ENCODE results near the gene RAVER1. TPM values are rescaled to one million over a fixed set of nuclear protein-coding genes. Genes with fewer than 3 reads are reported as not detected.
A peak's percentile ranks its signal among the peaks of the same experiment; 100 is the strongest.
"Not testable (repeated sequence)": the region's sequence is repeated elsewhere in the genome, so short reads cannot be mapped to it uniquely, and the experiment has no call there.

The RAVER1 gene
- polyA plus RNA-seq, 1 donor = 45.2 TPM

GRCh38 chr19:10366950-10367512 is 33.7 kb upstream of the RAVER1 start:
- peaks cover 63% of the 10 kb centered on the region for H3K36me3 ChIP-seq (ENCODE audit: control insufficient read depth, insufficient read depth, low read length)
- WGBS (ENCODE audit: insufficient coverage, low lambda C conversion rate) = no CpG with 5 or more reads among the region's 4 CpGs

GRCh38 chr19:10365518-10365917 is 32.2 kb upstream of the RAVER1 start:
- Histone ChIP-seq H3K27ac (ENCODE audit: low read length) (no peak overlapping the region), H3K36me3 (ENCODE audit: control insufficient read depth, insufficient read depth, low read length) (peaks cover 75% of the 10 kb centered on the region), H3K4me3 (ENCODE audit: low read length) (no peak overlapping the region), H3K27me3 (ENCODE audit: control insufficient read depth, insufficient read depth, low read length) (no peaks in the 10 kb centered on the region), H3K9me3 (ENCODE audit: control insufficient read depth, low read depth, low read length) (peaks cover 6% of the 10 kb centered on the region), H3K4me1 (ENCODE audit: control insufficient read depth, insufficient read depth, low read length) (no peaks in the 10 kb centered on the region)
- WGBS (ENCODE audit: insufficient coverage, low lambda C conversion rate) = no CpG with 5 or more reads among the region's 23 CpGs
- no peak for DNase-seq

More at GRCh38 chr19:10366950-10367512, 33.7 kb upstream of the RAVER1 start:
- not testable (repeated sequence) for H3K4me1 ChIP-seq (ENCODE audit: control insufficient read depth, insufficient read depth, low read length); H3K4me3 ChIP-seq (ENCODE audit: low read length); H3K9me3 ChIP-seq (ENCODE audit: control insufficient read depth, low read depth, low read length); H3K27me3 ChIP-seq (ENCODE audit: control insufficient read depth, insufficient read depth, low read length); DNase-seq; H3K27ac ChIP-seq (ENCODE audit: low read length)

- Histone ChIP-seq H3K4me3 (ENCODE audit: low read length) (no peak overlapping the region), H3K27ac (ENCODE audit: low read length) (no peak overlapping the region), H3K4me1 (ENCODE audit: control insufficient read depth, insufficient read depth, low read length) (no peaks in the 10 kb centered on the region), H3K36me3 (ENCODE audit: control insufficient read depth, insufficient read depth, low read length) (peaks cover 77% of the 10 kb centered on the region), H3K9me3 (ENCODE audit: control insufficient read depth, low read depth, low read length) (peaks cover 6% of the 10 kb centered on the region), H3K27me3 (ENCODE audit: control insufficient read depth, insufficient read depth, low read length) (no peaks in the 10 kb centered on the region)
- no CpG with 5 or more reads among the region's 19 CpGs for WGBS (ENCODE audit: insufficient coverage, low lambda C conversion rate)
- no peak for DNase-seq
Observed at GRCh38 chr19:10364644-10365043, 31.3 kb upstream of the RAVER1 start.

- Histone ChIP-seq H3K27me3 (ENCODE audit: control insufficient read depth, insufficient read depth, low read length) (no peaks in the 10 kb centered on the region), H3K4me1 (ENCODE audit: control insufficient read depth, insufficient read depth, low read length) (no peaks in the 10 kb centered on the region), H3K9me3 (ENCODE audit: control insufficient read depth, low read depth, low read length) (peaks cover 6% of the 10 kb centered on the region), H3K4me3 (ENCODE audit: low read length) (no peak overlapping the region), H3K36me3 (ENCODE audit: control insufficient read depth, insufficient read depth, low read length) (peaks cover 74% of the 10 kb centered on the region), H3K27ac (ENCODE audit: low read length) (no peak overlapping the region)
- no CpG with 5 or more reads among the region's 12 CpGs for whole genome bisulfite sequencing (ENCODE audit: insufficient coverage, low lambda C conversion rate)
- no peak for DNase-seq
Observed at GRCh38 chr19:10363789-10364281, 30.5 kb upstream of the RAVER1 start.

GRCh38 chr19:10362259-10362658 is 28.9 kb upstream of the RAVER1 start:
- WGBS (ENCODE audit: insufficient coverage, low lambda C conversion rate) = no CpG with 5 or more reads among the region's 18 CpGs
- no peaks in the 10 kb centered on the region for H3K9me3 ChIP-seq (ENCODE audit: control insufficient read depth, low read depth, low read length)

GRCh38 chr19:10361569-10362011 is 28.3 kb upstream of the RAVER1 start:
- DNase-seq = no peak
- H3K36me3 ChIP-seq (ENCODE audit: control insufficient read depth, insufficient read depth, low read length) = peaks cover 77% of the 10 kb centered on the region
- WGBS (ENCODE audit: insufficient coverage, low lambda C conversion rate) = no CpG with 5 or more reads among the region's 16 CpGs
- no peak overlapping the region for H3K27ac ChIP-seq (ENCODE audit: low read length)
- H3K4me1 ChIP-seq (ENCODE audit: control insufficient read depth, insufficient read depth, low read length) = no peaks in the 10 kb centered on the region
- H3K4me3 ChIP-seq (ENCODE audit: low read length) = no peak overlapping the region
- no peaks in the 10 kb centered on the region for H3K27me3 ChIP-seq (ENCODE audit: control insufficient read depth, insufficient read depth, low read length)
- no peaks in the 10 kb centered on the region for H3K9me3 ChIP-seq (ENCODE audit: control insufficient read depth, low read depth, low read length)

More at GRCh38 chr19:10362259-10362658, 28.9 kb upstream of the RAVER1 start:
- peak in 1 of 2 donors; percentile 0 for DNase-seq
- H3K4me1 ChIP-seq (ENCODE audit: control insufficient read depth, insufficient read depth, low read length) = no peaks in the 10 kb centered on the region
- no peak overlapping the region for H3K4me3 ChIP-seq (ENCODE audit: low read length)
- no peaks in the 10 kb centered on the region for H3K27me3 ChIP-seq (ENCODE audit: control insufficient read depth, insufficient read depth, low read length)
- no peak overlapping the region for H3K27ac ChIP-seq (ENCODE audit: low read length)
- peaks cover 76% of the 10 kb centered on the region for H3K36me3 ChIP-seq (ENCODE audit: control insufficient read depth, insufficient read depth, low read length)

GRCh38 chr19:10356431-10356830 is 23.1 kb upstream of the RAVER1 start:
- H3K27ac ChIP-seq (ENCODE audit: low read length) = no peak overlapping the region
- no peaks in the 10 kb centered on the region for H3K9me3 ChIP-seq (ENCODE audit: control insufficient read depth, low read depth, low read length)
- H3K4me1 ChIP-seq (ENCODE audit: control insufficient read depth, insufficient read depth, low read length) = peaks cover 11% of the 10 kb centered on the region
- peaks cover 54% of the 10 kb centered on the region for H3K36me3 ChIP-seq (ENCODE audit: control insufficient read depth, insufficient read depth, low read length)
- no peaks in the 10 kb centered on the region for H3K27me3 ChIP-seq (ENCODE audit: control insufficient read depth, insufficient read depth, low read length)
- no peak for DNase-seq
- H3K4me3 ChIP-seq (ENCODE audit: low read length) = no peak overlapping the region
- no CpG with 5 or more reads among the region's 12 CpGs for WGBS (ENCODE audit: insufficient coverage, low lambda C conversion rate)

GRCh38 chr19:10353793-10354391 is 20.6 kb upstream of the RAVER1 start:
- Histone ChIP-seq H3K4me3 (ENCODE audit: low read length) (peak overlapping the region; percentile 3), H3K27me3 (ENCODE audit: control insufficient read depth, insufficient read depth, low read length) (no peaks in the 10 kb centered on the region), H3K36me3 (ENCODE audit: control insufficient read depth, insufficient read depth, low read length) (peaks cover 44% of the 10 kb centered on the region), H3K27ac (ENCODE audit: low read length) (no peak overlapping the region), H3K4me1 (ENCODE audit: control insufficient read depth, insufficient read depth, low read length) (peaks cover 11% of the 10 kb centered on the region), H3K9me3 (ENCODE audit: control insufficient read depth, low read depth, low read length) (no peaks in the 10 kb centered on the region)
- DNase-seq = peak; percentile 50 to 65
- no CpG with 5 or more reads among the region's 32 CpGs for WGBS (ENCODE audit: insufficient coverage, low lambda C conversion rate)

- H3K36me3 ChIP-seq (ENCODE audit: control insufficient read depth, insufficient read depth, low read length) = peaks cover 40% of the 10 kb centered on the region
- no peaks in the 10 kb centered on the region for H3K27me3 ChIP-seq (ENCODE audit: control insufficient read depth, insufficient read depth, low read length)
- H3K4me3 ChIP-seq (ENCODE audit: low read length) = peak overlapping the region; percentile 3
- WGBS (ENCODE audit: insufficient coverage, low lambda C conversion rate) = no CpG with 5 or more reads among the region's 63 CpGs
- H3K9me3 ChIP-seq (ENCODE audit: control insufficient read depth, low read depth, low read length) = no peaks in the 10 kb centered on the region
- H3K27ac ChIP-seq (ENCODE audit: low read length) = no peak overlapping the region
- peaks cover 11% of the 10 kb centered on the region for H3K4me1 ChIP-seq (ENCODE audit: control insufficient read depth, insufficient read depth, low read length)
- peak; percentile 70 to 86 for DNase-seq
Observed at GRCh38 chr19:10352764-10353671, 19.7 kb upstream of the RAVER1 start.

GRCh38 chr19:10346509-10346908 is 13.2 kb upstream of the RAVER1 start:
- H3K36me3 ChIP-seq (ENCODE audit: control insufficient read depth, insufficient read depth, low read length) = peaks cover 7% of the 10 kb centered on the region
- no peaks in the 10 kb centered on the region for H3K9me3 ChIP-seq (ENCODE audit: control insufficient read depth, low read depth, low read length)
- H3K4me1 ChIP-seq (ENCODE audit: control insufficient read depth, insufficient read depth, low read length) = no peaks in the 10 kb centered on the region
- H3K27ac ChIP-seq (ENCODE audit: low read length) = no peak overlapping the region
- H3K4me3 ChIP-seq (ENCODE audit: low read length) = no peak overlapping the region
- 60% methylated on average over 3 of the region's 10 CpGs for WGBS (ENCODE audit: insufficient coverage, low lambda C conversion rate)
- no peaks in the 10 kb centered on the region for H3K27me3 ChIP-seq (ENCODE audit: control insufficient read depth, insufficient read depth, low read length)
- DNase-seq = no peak
